T-helper 1 cell treated with Interleukin-12 subunit alpha and Interleukin-12 subunit beta and Interleukin-4 antibody, amounts not matched to agents 30 μg/mL and 1 μg/mL, for 36 hours (primary cell): ENCODE measurements around the gene MAML2.

ENCODE experiments used
- H3K27ac Mint-ChIP-seq: one replicate; pipeline ENCODE4 v1.8.0; 2021; ENCODE audit warnings: mild to moderate bottlenecking, mixed read lengths
- H3K27me3 Mint-ChIP-seq: one replicate; pipeline ENCODE4 v1.8.0; 2021; ENCODE audit warnings: low read depth, mixed read lengths
- H3K36me3 Mint-ChIP-seq: one replicate; pipeline ENCODE4 v1.8.0; 2021; ENCODE audit warnings: low read depth, mixed read lengths
- H3K4me1 Mint-ChIP-seq: one replicate; pipeline ENCODE4 v1.8.0; 2021; ENCODE audit warnings: low read depth, mixed read lengths
- H3K4me3 Mint-ChIP-seq: one replicate; pipeline ENCODE4 v1.8.0; 2021; ENCODE audit warnings: mild to moderate bottlenecking, moderate library complexity, mixed read lengths
- H3K9me3 Mint-ChIP-seq: one replicate; pipeline ENCODE4 v1.8.0; 2021; ENCODE audit warnings: mixed read lengths

Gene MAML2

DNA sequence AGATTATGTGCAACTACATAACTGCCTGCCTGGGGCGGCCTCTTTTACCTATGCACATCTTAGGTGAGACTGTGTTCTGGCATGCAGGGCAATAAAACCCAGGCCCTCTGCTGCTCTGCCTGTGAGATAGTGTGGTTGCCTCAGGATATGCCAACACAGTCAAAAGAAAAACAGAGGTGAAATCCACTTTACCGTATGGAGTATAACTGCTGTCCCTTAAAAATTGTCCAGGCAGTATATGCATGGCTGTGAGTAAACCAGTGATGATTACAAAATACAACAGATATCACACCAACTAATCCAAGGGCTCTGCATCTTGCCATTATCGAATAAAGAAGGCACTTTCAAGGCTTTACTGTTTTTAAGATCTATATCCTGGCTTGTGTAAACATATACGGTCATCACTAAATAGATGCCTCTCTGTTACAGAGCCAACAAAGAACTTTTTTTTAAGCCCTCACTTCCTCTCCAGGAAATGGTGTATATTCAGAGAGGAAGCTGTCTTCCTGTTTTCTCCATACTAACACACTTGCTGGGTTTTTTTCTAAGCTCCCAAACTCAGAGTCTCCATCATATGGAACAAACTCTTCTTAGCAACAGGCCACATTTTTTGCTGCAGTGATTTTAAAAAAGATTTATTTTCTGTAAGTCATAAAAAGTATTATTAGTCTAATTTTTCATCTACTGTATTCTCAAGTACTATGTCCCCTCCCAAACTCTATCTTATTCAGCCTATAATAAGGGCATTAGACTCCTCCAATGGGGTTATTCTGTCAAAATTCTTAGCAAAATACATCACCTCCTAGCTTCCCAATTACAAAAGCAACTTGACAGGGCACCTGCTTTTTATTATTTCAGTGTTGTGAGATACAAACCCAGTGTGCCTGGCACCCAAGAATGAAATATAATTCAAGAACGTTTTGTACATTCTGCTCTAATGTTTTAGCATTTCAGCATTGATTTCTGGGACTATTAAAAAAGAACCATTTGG lies 135.2 kb downstream of the MAML2 start:
- peaks cover 3% of the 10 kb centered on the region for H3K36me3 Mint-ChIP-seq

DNA sequence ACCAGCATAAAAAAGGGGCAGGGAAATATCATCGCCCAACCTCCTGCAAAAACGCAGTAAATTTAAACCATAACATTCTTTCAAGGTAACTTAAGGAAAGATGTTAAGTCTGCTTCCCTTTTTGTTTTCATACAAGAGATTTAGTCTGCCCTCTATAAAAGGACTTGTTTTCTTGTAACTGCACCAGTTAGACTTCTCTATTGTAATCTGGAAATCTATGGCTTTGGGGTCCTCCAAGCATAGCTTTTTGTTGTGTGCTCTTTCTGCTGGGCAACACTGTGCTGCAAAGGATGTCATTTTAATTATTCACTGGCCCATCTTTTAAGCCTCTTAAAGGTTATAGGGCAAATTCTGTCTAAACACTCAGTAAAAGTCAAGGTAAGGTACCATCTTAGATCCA lies 136.0 kb downstream of the MAML2 start:
- H3K4me1 Mint-ChIP-seq = peaks cover 62% of the 10 kb centered on the region
- peak overlapping the region; percentile 47 for H3K4me3 Mint-ChIP-seq
- peak overlapping the region; percentile 85 for H3K27ac Mint-ChIP-seq
- H3K9me3 Mint-ChIP-seq = no peaks in the 10 kb centered on the region
- H3K36me3 Mint-ChIP-seq = peaks cover 3% of the 10 kb centered on the region
- no peaks in the 10 kb centered on the region for H3K27me3 Mint-ChIP-seq

More for the DNA sequence above, 135.2 kb downstream of the MAML2 start:
- Mint-ChIP-seq H3K4me1 (peaks cover 70% of the 10 kb centered on the region), H3K4me3 (peak overlapping the region; percentile 47), H3K27me3 (no peaks in the 10 kb centered on the region), H3K9me3 (no peaks in the 10 kb centered on the region), H3K27ac (peak overlapping the region; percentile 85)

DNA sequence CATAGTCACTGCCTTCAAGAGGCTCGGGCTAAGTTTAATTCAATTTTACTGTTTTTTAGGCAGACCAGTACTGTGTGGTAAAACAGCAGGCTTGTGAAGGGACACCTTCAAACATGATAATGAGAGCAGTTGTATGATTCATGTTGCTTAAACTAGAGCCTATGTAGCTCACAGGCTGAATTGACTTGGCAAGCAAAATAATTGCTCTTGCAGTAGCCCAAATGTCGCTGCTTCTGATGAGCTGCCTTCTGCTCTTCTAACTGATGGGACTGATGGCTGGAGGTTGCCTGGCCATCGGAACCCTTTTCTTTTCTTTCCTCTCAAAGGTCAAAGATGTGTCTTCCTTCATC lies 137.6 kb downstream of the MAML2 start:
- H3K4me1 Mint-ChIP-seq = peaks cover 61% of the 10 kb centered on the region
- H3K27me3 Mint-ChIP-seq = no peaks in the 10 kb centered on the region
- peaks cover 3% of the 10 kb centered on the region for H3K36me3 Mint-ChIP-seq
- no peaks in the 10 kb centered on the region for H3K9me3 Mint-ChIP-seq
- H3K4me3 Mint-ChIP-seq = peak overlapping the region; percentile 32
- peak overlapping the region; percentile 88 for H3K27ac Mint-ChIP-seq

DNA sequence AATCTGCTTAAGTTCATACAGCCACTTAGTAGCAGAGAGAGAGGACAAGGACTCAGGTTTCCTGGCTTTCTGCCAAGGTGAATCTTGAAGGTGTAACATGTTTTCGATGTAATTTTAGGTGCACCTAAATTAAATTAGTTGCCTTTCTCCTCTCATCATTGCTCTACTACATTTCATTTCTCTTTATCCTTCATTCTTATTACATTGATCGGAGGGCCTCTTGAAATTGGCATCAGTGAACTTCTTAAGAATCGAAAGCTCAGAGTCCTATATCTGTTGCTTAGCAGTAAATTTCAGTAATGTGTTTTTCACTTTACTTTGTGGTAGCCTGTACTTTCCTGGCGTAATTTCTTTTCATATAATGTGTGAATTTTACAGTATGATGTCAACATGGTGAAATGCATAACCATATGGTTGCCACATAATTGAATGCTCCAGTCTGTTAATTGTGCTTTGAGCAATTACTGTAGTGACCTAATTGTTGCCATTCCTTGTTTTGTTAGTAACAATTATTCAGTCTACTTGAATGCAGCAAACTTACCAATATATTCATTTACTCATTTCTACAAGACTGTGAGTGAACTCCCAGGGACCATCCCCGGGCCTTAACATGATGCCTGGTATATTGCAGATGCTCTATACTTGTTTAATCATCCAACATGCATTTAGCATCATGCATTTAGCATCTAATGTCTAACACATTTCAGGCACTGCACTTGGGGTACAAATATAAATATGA lies 138.1 kb downstream of the MAML2 start:
- peaks cover 3% of the 10 kb centered on the region for H3K36me3 Mint-ChIP-seq
- peak overlapping the region; percentile 88 for H3K27ac Mint-ChIP-seq
- no peaks in the 10 kb centered on the region for H3K27me3 Mint-ChIP-seq
- H3K9me3 Mint-ChIP-seq = no peaks in the 10 kb centered on the region
- peaks cover 64% of the 10 kb centered on the region for H3K4me1 Mint-ChIP-seq
- peak overlapping the region; percentile 52 for H3K4me3 Mint-ChIP-seq

DNA sequence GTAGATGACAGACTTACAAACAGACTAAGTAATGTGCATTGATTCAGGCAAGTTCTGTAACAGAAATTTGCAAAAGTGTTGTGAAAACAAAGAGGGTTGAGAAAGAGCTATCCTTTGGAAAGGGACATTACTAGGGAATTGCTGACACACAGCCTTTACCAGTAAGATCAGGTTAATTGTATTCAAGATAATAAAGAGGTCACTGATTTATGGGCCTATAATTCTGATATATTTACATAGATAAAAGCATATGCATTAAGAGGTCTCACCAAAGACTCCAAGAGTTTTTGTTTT lies 138.7 kb downstream of the MAML2 start:
- no peaks in the 10 kb centered on the region for H3K9me3 Mint-ChIP-seq
- no peak overlapping the region for H3K4me3 Mint-ChIP-seq
- H3K27ac Mint-ChIP-seq = peak overlapping the region; percentile 88
- H3K27me3 Mint-ChIP-seq = no peaks in the 10 kb centered on the region
- H3K36me3 Mint-ChIP-seq = peaks cover 5% of the 10 kb centered on the region
- H3K4me1 Mint-ChIP-seq = peaks cover 68% of the 10 kb centered on the region

DNA sequence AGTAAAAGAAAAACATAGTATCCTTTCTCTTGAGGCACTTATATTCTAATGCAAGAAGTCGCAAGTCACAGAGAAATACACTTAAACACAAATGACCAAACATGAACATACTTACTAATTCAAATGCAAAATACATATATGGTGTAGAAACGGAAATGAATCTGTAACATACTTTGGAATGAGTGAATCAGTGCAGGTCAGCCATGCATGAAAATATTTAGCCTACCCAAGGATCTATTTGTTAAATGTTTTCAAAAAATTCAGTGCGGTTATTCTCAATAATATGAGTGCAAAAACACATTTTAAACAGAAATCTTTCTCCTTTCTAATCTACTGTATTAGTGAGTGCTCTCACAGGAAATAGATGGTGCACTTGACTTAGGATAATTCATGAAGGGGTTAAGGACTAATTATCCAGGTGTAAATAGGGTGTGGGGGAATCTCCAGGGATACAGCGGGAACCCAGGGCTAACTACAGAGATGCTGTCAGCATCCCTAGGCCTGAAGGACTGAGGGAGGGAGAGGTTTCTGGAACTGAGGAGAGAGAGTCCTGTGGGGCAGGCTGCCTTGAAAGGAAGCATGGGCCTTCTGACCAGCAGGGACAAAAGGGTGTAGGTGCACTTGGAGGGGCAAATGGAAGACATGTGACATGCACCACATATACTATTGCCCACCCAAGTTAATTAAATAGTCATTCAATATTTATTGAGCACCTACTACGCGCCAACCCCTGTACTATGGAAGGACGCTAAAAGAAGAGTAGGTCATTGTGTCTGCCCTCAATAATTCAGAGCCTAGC lies 139.2 kb downstream of the MAML2 start:
- H3K27ac Mint-ChIP-seq = peak overlapping the region; percentile 83
- H3K27me3 Mint-ChIP-seq = no peaks in the 10 kb centered on the region
- H3K4me3 Mint-ChIP-seq = peak overlapping the region; percentile 32
- H3K4me1 Mint-ChIP-seq = peaks cover 63% of the 10 kb centered on the region
- peaks cover 5% of the 10 kb centered on the region for H3K36me3 Mint-ChIP-seq
- H3K9me3 Mint-ChIP-seq = no peaks in the 10 kb centered on the region

DNA sequence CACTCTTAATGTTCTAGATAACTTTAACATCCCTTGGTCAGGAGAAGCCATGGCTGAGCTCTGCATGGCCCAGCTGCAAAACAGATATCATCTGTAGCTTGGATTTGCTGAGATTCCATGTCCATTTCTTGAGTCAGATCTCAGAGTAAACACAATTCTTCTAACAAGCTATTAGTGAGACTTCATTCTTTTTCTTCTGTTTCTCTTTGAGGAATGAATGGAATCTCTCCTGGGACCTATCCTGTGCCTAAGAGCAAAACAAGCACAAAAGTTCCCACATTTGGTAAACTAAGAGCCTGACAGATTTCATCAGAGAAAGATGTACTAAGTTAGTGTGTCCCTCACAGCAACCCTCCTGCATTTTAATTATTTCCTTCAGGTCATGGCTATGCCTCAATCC lies 142.8 kb downstream of the MAML2 start:
- H3K4me3 Mint-ChIP-seq = no peak overlapping the region
- no peaks in the 10 kb centered on the region for H3K27me3 Mint-ChIP-seq
- H3K4me1 Mint-ChIP-seq = peaks cover 49% of the 10 kb centered on the region
- no peaks in the 10 kb centered on the region for H3K9me3 Mint-ChIP-seq
- H3K27ac Mint-ChIP-seq = no peak overlapping the region
- H3K36me3 Mint-ChIP-seq = peaks cover 4% of the 10 kb centered on the region

DNA sequence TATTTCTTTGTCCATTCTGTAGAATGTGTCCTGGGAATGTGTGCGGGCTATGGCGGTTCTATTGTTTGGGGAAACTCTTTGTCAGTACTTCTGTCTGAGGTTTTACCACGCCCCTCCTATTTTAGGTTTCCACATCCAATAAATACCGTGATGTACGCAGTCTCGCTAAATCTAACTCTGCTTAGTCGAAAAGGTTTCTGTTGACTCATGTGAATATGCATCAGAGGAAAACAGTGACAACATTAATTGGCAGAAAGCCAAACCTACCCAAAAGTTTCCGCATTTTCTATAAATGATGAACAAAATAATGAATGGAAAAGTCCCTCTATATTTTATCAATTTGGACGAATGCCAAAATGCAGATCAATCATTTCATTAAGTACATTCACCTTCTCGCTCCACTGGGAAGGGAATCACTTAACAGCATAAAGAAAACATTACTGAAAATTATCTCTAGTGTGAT lies 143.4 kb downstream of the MAML2 start:
- H3K27ac Mint-ChIP-seq = peak overlapping the region; percentile 22
- H3K4me3 Mint-ChIP-seq = peak overlapping the region; percentile 29
- no peaks in the 10 kb centered on the region for H3K27me3 Mint-ChIP-seq
- H3K36me3 Mint-ChIP-seq = peaks cover 4% of the 10 kb centered on the region
- H3K4me1 Mint-ChIP-seq = peaks cover 49% of the 10 kb centered on the region
- no peaks in the 10 kb centered on the region for H3K9me3 Mint-ChIP-seq

DNA sequence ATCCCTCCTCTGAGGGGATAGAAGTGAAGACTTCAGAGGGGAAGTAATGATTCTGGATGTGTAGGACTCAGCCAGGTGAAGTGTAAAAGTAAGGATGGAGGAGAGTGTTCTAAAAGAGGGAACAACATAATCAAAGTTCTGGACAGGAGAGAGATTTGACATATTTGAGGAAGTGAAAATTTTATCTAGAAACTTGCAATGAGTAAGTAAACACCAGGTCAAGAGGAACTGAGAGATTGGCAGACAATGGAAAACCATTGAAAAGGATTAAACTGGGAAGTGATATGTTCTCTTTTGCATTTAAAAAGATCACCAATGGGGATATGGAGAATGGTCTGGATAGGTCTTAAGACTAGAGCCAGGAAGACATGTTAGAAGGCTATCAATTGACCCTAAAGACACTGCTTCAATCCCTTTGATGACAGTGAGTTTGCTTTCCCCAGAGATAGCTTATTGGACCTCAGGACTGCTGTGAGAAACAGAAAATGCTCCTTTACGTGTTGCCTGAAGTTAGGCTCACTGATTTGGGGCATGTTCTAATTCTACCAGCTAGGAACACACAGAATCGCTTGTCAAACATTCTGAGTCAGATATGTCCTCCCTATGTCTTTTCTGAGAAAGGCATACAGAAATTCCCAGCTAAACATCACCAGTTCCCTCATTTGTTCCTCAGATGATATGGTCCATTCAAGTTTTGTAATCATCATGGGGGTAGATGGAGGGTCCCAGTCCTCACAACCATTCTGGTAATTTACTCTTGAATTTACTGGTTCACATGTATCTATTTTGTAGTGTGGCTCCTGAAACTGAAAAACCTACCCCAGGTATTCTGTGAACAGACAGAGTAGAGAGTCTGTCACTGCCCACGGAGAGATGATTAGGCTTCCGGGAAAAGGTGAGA lies 144.9 kb downstream of the MAML2 start:
- H3K27ac Mint-ChIP-seq = peak overlapping the region; percentile 14
- H3K4me3 Mint-ChIP-seq = no peak overlapping the region
- H3K9me3 Mint-ChIP-seq = no peaks in the 10 kb centered on the region
- no peaks in the 10 kb centered on the region for H3K27me3 Mint-ChIP-seq
- peaks cover 4% of the 10 kb centered on the region for H3K36me3 Mint-ChIP-seq
- H3K4me1 Mint-ChIP-seq = peaks cover 53% of the 10 kb centered on the region

DNA sequence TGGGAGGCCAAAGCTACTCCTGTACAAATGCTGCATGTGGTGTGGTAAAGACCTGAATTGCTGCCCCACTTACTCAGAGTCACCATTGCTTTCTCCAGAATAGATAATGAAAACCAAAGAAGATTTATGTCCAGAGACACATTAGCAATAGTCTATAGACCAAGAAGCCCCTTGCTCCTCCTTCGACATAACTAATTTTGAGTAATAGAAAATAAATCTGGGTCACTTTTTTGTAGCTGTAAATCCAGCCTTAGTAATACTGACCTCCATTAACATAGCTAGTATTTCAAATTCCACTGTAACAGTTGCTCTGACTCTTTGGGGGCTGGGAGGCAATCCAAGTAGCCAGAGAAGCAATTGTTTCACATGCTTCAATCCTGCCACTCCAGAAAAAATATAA lies 145.9 kb downstream of the MAML2 start:
- no peaks in the 10 kb centered on the region for H3K9me3 Mint-ChIP-seq
- H3K27me3 Mint-ChIP-seq = no peaks in the 10 kb centered on the region
- no peak overlapping the region for H3K4me3 Mint-ChIP-seq
- peaks cover 6% of the 10 kb centered on the region for H3K36me3 Mint-ChIP-seq
- no peak overlapping the region for H3K27ac Mint-ChIP-seq
- peaks cover 55% of the 10 kb centered on the region for H3K4me1 Mint-ChIP-seq

DNA sequence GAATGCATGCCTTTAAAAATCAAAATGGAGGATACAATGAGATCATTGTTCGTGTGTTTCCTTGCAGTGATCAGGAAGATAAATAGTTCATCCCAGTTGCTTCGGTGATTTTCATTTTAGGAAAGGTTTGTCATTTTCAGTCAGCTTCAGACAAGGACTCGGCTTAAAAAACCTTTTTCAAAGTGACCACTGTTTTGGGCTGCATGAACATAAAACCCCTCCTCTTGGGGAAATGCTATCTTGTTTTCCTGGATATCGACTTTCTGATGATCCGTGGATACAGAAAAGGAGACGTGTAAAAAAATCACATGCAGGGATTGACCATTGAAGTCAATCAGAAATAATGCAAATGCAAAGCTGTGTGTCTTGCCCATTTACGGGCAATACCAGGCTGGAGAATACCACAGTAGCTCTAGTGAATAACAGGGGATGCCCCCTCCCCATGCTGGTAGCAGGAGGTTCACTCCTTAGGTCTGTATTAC lies 146.8 kb downstream of the MAML2 start:
- H3K27ac Mint-ChIP-seq = no peak overlapping the region
- no peaks in the 10 kb centered on the region for H3K27me3 Mint-ChIP-seq
- no peaks in the 10 kb centered on the region for H3K9me3 Mint-ChIP-seq
- H3K4me1 Mint-ChIP-seq = peaks cover 55% of the 10 kb centered on the region
- H3K4me3 Mint-ChIP-seq = no peak overlapping the region
- peaks cover 9% of the 10 kb centered on the region for H3K36me3 Mint-ChIP-seq

DNA sequence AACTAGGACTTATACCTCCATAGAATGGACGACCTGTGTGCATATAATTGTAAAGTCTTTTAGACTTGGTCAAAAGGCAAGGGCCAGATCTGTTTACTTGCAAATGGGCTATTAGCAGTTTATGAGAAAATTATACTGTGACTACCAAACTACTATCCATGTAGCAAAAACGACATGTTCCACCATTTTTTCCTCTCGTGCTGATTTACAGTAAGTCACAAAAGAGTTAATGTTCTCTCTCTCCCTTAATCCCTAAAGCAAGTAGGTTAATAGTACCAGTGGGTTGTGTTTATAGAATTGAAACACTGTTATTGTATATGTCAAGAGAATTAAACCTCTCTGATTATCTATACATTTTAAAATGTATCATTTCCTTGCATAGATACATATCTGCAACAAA lies 147.3 kb downstream of the MAML2 start:
- Mint-ChIP-seq H3K4me1 (peaks cover 54% of the 10 kb centered on the region), H3K36me3 (peaks cover 12% of the 10 kb centered on the region), H3K4me3 (no peak overlapping the region), H3K9me3 (no peaks in the 10 kb centered on the region), H3K27ac (no peak overlapping the region), H3K27me3 (no peaks in the 10 kb centered on the region)

DNA sequence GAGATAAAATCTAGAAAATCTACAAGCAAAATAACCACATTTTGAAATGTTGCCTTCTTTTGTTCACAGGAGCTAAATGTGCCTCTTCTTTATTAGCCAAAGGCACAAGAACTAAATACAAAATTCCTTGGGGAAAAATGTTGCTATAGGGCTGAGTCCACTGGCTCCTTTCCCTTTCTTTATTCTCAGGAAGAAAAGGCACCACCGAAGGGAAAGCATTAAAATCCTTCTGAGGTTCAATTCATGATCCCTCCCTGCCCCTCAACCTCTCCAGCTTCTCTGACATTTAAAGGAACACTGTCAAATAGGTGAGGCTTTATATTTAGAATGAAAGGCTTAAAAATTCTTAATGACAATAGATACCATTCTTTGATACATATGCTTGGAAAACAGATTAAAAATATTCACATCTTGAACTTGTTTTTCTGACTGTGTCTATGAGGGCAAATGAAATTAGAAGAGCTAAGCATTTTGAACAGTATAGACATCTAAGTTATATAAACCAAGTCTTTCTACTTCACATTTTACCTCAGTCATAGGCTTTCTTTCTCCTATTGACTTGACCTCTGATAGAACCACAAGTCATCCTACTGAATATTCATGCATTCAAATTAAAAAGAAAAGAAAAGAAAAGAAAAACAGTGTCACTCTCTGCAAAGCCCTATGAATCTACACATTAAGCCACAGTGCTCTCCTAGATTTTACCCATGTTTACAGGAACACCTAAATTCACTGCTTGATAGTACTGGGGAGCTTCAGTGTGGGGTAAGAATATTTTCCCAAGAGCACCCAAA lies 148.2 kb downstream of the MAML2 start:
- no peaks in the 10 kb centered on the region for H3K9me3 Mint-ChIP-seq
- H3K27me3 Mint-ChIP-seq = no peaks in the 10 kb centered on the region
- H3K36me3 Mint-ChIP-seq = peaks cover 18% of the 10 kb centered on the region
- H3K4me3 Mint-ChIP-seq = peak overlapping the region; percentile 39
- peak overlapping the region; percentile 3 for H3K27ac Mint-ChIP-seq
- H3K4me1 Mint-ChIP-seq = peaks cover 55% of the 10 kb centered on the region
